HG02642 (cell line): ENCODE data around the gene ZBTB38.
A peak's percentile ranks its signal among the peaks of the same experiment; 100 is the strongest.

Experiments
- ATAC-seq: cut with Tn5 transposase; IDR thresholded peaks from one replicate; pipeline ENCODE4 v1.9.1; 2021; ENCODE audit warnings: mild to moderate bottlenecking; ENCODE audit not compliant: unreplicated experiment, poor library complexity

Gene ZBTB38

GRCh38 chr3:141337991-141338390 is 30.3 kb upstream of the ZBTB38 start:
- ATAC-seq = no peak

- no peak for ATAC-seq
Observed at GRCh38 chr3:141338881-141339280, 29.4 kb upstream of the ZBTB38 start.

GRCh38 chr3:141341536-141341935 is 26.8 kb upstream of the ZBTB38 start:
- ATAC-seq = no peak

DNA sequence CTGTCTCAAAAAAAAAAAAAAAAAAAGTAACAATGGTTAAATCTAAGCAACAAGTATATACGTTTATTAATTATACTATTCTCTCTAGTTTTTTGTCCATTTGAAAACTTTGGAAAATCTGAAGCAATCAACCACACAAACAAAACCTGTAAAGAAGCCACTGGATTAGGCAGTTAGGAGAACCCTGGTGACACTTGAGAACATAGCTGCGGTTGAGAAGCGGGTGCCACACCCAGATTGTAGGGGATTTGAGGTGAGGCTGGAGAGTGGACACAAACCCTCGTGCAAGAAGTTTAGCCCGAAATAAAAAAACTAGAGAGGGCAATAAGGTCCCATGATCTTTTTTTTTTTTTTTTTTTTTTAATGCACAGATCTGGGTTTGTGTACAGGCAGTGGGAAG is 25.9 kb upstream of the ZBTB38 start:
- no peak for ATAC-seq

- no peak for ATAC-seq
Observed at GRCh38 chr3:141343077-141343476, 25.2 kb upstream of the ZBTB38 start.

GRCh38 chr3:141343865-141344271 is 24.4 kb upstream of the ZBTB38 start:
- ATAC-seq = no peak

DNA sequence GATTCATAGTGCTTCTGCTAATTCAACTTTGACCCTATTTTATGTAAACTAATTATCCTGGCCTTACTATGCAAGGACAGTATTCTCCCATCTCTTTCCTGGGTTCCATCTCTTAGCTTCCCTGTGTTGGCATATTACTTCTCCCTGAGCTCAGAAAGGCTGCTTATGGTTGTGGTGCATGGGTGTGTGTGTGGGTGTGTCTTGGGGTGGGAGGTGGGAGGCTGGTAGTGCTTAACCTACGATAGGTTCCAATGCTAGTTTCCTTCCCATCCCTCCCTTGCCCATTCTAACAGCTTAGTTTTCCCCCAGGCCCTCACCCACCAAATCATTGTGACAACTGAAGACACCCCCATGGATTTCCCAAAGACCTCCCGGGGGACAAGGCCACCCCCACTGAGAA is 22.8 kb upstream of the ZBTB38 start:
- ATAC-seq = no peak

GRCh38 chr3:141346007-141346406 is 22.3 kb upstream of the ZBTB38 start:
- ATAC-seq = no peak

DNA sequence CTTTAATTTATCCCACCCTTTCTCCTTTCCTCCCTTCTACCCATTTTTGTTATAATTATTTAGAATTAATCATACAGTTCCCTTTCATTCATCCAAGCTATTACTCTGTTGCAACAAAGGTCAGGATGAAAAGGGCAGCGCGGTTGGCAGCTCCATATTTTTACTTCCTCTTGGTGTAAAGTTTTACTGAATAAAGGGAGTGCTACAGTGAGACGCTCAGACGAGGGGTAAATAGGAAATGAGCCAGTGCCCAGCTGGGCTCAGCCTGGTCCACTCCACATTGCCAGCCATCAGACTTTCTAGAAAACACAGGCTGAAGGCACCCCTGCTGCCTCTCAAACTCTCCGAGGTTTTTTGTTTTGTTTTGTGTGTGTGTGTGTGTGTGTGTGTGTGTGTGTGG is 21.9 kb upstream of the ZBTB38 start:
- no peak for ATAC-seq

GRCh38 chr3:141346839-141347238 is 21.5 kb upstream of the ZBTB38 start:
- ATAC-seq = no peak

GRCh38 chr3:141348837-141349236 is 19.5 kb upstream of the ZBTB38 start:
- no peak for ATAC-seq

DNA sequence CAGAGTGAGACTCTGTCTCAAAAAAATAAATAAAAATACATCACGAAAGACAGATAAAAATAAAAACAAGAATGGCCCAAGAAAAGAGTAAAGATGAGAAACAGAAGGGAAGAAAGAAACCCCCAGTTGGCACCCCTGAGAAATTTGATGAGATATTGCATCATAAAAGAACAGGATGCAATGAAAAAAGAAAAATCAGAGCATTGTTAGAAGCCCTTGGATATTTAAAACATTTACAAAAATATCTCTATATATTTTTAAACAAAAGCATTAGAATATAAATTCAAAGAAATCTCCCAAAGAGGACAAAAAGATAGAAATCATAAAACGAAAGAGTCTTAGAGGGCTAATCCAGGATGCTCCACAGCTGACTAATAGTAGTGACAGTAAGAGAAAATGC is 18.6 kb upstream of the ZBTB38 start:
- no peak for ATAC-seq

- no peak for ATAC-seq
Observed at GRCh38 chr3:141350666-141351065, 17.6 kb upstream of the ZBTB38 start.

DNA sequence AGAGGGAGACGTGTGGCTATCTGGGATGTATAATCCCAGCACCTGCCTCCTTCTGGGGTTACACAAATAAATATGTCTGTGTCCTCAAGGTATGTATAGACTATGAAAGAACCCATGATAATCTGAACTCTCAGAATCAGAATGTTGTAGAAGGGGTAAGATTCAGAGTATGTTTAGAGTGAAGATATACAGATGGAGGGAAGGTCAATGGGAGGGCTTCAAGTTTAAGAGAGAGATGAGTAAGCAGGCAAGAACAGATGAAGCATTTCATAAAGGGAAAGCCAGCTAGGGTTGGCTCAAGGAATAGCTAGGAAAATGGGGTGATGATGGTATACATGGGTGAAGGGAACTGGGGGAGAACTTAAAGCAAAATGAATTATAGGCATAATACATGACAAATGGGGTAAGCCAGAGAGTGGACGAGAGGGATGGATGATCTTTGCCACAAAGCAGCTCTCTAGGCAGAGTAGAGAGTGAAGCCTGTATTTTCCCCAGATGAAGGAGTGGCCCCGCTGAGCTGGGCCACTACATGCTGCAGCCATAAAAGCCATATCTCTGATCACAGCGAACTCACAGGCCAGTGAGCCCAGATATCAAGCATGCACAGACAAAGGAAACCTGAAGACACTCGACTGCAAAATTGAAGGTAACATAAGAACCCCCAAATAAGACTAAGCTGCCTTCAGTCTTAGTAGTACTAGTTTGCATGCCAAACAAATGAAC is 15.9 kb upstream of the ZBTB38 start:
- ATAC-seq = no peak

- ATAC-seq = no peak
Observed at GRCh38 chr3:141353652-141354495, 14.4 kb upstream of the ZBTB38 start.

GRCh38 chr3:141354517-141354916 is 13.8 kb upstream of the ZBTB38 start:
- no peak for ATAC-seq

DNA sequence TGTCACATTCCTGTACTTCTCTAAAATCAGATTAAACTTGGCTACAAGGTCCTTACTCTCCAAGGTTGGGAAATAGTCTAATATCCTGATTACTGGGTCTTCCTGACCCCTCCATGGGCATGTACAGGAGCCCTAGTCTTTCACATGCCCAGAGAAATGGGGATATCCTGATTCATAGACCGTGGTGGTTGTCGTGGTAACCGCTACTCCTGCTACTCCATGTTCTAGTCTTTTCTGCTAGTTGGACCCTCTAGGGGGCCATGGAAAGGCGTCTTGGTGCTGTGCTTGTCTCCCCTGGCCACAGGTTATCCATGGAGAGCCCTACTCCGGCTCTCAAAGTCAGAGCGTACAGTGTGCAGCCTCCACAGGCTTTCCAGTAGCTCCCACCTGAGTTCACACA is 13.1 kb upstream of the ZBTB38 start:
- ATAC-seq = no peak

DNA sequence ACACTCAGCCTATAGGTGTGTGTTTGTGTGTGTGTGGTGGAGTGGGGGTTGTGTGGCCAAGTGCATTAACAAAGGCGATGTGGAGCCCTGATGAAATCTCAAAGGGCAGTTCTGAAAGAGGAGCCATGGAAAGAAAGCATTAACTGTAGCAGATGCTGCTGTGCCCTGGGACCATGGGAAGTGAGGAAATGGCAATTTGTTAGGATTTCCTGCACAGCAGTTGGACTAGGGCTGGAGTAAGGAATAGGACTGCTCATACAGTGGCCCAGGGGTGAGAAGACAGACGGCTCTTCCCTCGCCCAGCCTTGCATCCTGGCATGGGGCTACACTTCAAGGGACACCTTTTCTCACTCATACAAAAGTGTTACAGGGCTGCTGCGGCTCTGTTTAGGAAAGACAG is 12.3 kb upstream of the ZBTB38 start:
- no peak for ATAC-seq

DNA sequence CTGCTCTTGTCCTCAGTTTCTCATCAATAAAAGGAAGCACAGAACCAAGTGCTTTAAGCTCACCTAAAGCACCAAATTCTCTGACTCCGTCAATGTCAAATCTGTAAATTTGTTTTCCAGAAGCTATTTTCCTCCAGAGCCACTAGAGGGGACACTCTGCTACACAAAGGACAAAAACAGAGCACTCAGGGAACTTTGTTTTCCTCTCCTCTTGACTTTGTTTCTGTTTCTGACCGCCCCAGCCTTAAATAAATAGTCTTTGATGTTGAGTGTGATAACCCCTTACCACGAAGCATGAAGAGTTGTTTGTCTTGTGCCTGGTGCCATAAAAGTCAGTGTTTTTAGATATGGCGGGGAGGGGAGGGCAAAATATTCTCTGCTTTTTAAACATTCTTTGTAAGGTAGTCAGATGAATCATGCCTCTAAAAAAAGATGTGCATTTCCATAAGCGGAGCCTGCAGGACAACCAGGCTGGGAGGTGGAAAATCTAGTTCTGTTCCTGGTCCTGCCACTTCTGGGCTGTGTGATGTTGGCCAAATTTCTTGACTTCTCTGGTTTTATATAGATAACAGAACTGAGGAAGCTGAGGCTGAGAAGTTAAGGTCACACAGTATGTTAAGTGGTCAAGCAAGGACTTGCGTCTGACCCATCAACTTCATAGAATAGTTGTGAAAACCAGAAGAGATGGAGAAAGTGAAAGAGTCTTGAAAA is 7.3 kb upstream of the ZBTB38 start:
- peak; percentile 66 for ATAC-seq

GRCh38 chr3:141362736-141363135 is 5.6 kb upstream of the ZBTB38 start:
- ATAC-seq = no peak

DNA sequence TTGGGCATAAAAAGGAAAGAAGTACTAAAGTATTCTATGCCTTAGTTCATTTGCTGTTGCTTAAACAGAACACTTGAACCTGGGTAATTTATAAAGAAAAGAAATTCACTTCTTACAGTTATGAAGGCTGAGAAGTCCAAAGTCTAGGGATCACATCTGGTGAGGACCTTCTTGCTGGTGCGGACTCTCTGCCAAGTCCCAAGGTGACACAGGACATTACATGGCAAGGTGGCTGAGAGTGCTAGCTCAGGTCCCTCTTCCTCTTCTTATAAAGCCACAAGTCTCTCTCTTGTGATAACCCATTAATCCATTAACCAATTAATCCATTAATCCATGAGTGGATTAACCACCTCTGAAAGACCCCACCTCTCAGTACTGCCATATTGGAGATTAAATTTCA is 3.1 kb upstream of the ZBTB38 start:
- ATAC-seq = no peak
